AML-193 (cell line): ENCODE measurements around the gene PRR5L.

ENCODE experiments used
- DNase-seq, 2 experiments: peaks; one replicate each; lab custom pipeline; 2025; lab: John Stamatoyannopoulos, UW

PRR5L gene

DNA sequence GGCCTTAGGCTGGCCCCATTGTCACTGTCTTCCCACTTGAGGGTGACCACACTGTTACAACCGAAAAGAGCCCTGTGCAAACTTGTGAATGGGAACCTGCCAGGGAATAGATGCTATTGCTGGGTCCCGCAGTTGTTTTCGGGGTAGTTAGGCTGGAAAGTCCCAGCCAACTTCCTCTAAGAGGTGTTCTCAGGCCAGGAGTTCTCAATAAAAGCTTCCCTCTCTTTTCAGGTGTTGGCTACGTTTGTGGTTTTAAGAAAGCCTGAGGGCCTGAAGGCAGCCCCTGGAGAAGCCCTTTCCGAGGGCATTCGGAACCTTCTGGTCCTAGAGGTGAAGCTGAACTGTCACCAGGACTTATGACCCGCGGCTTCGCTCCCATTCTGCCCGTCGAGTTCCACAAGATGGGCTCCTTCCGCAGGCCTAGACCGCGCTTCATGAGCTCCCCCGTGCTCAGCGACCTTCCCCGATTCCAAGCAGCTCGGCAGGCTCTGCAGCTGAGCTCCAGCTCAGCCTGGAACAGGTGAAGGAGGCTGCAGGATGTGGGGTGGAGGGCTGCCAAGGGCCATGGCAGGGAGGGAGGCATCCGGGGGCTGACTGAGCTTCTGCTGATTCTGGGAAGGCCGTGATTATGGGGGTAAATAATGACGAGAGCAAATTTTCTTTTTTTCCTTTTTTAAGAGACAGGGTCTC lies 104.8 kb downstream of the PRR5L start:
- DNase-seq: no peak

DNA sequence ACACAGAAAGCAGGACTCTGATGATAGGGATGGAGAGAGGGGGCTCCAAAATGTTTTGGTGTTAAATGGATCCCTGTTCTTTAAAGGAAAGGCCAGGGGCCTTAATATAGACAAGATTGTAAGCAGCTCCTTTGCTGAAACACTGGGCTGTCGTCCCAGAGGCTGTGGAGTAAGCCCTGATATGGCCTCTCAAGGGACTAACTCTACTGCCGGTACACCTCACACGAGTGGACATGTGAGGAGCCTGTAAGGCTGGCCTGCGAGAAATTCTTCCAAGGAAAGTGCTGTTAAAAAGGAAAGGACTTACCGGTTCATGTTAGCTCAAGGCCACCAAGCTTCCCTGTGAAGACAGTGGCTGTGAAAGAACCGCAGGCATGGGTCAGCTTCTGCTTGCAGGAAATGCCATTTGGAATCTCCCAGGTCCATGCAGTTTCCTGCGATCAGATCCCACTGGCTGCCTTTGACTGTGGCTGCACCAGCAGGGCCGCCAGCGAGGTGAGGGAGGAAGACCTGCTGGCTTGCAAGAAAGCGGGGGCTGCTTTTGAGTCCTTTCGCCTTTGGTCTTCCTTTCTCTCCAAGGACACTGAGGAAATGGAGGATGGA lies 106.6 kb downstream of the PRR5L start:
- DNase-seq: no peak

DNA sequence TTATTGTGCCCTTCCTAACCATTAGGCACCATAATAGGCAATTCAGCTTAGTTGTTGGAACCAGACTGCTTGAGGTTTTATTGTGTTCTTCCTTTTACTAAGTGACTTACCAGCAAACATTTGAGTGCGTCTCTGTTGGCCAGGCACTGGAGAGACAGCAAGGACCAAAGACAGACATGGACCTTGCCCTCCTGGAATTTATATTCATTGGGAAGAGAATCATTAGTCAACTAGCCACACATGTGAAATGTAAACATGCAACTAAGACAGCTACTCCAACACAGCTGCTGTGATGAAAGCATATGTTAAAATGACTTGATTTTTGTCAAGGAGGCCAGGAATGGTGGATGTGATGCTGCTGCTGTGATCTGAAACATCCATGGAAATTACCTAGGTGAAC lies 107.6 kb downstream of the PRR5L start:
- DNase-seq: no peak

DNA sequence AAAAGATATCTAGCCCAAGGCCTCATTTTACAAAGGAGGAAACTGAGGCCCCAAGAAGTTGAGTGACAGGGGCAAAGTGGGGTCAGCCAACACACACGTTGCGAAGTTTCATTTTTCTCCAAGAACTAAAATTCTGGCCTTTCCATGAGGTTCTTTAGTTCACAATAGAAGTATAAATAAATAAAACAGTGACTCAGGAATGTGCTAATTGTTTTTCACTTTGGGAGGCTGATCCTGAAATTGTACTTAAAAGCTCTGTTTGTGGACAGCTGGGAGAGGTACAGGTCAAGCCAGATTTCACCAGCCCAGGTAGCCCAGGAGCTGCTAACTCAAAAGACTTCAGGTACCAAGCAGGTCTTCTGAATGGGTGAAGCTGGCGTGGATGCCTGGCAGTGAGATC lies 108.7 kb downstream of the PRR5L start:
- DNase-seq: no peak

DNA sequence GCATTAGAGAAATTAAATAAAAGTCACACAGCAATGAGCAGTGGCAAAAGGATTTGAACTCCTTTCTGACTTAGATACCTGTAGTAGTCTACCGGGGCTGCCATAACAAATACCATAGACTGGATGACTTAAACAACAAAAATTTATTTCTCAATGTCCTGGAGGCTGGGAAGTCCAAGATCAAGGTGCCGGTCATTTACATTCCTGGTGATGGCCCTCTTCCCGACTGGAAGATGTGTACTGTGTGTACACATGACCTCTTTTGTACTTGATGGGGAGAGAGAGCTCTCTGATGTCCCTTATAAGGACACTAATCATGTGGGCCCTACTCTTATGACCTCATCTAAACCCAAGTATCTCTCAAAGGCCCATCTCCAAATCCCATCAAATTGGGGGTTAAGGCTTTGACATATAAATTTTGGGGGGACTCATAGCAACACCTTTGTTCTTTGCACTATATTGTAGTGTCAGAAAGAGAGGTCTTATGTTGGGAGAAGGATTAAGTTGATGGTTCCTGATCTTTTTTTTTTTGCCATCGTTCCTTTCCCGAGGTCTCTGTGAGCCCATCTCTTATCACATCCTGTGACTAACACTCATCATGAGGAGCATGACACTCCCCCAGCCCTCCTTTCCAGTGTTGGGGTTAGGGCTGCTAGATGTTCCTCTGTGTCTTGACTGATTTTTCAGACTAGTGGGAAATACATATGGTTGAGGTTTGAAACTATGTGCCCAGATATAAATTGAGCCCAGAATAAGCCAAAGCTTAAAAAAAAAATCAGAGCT lies 109.7 kb downstream of the PRR5L start:
- no peak for DNase-seq

DNA sequence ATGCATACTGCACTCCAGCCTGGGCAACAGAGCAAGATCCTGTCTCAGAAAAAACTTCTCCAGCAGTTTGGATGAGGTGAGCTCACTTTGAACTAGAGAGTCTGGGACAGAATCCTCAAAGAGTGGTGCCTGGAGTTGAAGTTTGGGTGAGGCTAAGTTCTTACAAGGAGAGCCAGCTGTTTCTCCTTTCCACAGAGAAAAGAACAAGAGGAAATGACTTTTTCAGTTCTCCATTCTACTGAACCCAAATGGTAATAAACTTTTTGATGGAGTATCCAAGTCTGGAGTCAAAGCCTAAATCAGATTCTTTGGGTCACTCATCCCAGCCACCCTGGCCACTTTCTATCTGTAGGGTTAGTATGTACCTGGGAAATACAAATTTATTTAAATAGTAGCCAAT lies 111.3 kb downstream of the PRR5L start:
- DNase-seq: no peak

DNA sequence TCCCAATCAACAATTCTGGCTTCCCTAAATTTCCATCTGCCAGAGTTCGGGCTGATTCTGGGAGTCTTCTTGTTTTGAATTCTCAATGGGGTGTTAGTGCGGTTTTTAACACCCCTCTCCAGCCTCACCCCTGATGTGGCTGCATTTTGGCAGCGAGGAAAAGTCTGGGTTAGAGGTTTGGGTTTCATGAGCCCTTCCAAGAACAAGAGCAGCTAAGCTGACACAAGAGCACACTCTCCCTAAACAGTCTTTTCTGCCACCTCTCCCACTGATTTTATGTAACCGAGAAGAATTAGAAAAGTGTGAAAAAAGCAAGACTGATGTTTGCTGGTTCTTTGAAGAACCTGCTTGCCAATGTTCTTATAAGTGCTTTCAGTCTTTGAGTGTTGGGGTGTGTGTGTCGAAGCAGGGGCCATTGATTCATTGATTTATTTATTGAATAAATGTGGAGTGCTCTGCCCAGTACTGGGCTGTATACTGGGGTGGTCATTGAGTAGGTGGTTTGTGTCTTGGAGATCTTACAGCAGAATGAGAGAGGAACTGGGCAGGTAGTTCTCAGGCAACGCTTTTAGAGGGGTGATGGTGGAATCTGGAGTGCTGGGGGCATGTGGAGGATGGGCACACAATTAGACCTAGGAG lies 112.5 kb downstream of the PRR5L start:
- no peak for DNase-seq

DNA sequence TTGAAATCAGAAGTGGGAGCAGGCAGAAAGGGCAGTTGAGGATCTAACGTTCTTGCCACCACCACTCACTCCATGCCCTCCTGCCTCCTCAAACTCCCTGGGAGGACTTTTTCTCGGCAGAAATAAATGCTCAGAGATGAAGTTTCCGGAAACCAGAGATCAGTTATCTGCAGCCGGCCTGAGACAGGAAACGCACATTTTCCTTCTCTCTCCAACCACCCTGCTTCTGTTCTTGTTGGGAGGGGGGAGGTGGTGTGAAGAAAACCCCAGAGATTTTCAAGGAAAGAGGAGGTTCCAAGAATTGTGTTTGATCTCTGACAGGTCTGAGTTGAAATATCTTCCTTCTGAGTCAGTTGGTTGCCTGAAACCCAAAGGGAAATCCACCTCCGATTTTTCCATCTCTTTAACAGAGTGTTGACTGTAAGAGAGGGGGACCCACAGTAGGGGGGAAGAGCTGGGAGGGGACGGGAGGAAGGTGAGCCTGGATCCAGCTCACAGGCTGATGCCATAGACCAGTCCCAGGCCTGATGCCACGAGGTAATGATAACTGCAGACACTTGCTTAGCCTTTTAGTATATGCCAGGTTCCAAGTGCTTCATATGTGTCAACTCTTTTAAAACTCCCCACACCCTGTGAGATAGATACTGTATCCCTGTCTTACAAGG lies 113.2 kb downstream of the PRR5L start:
- DNase-seq: peak; percentile 57 to 74

DNA sequence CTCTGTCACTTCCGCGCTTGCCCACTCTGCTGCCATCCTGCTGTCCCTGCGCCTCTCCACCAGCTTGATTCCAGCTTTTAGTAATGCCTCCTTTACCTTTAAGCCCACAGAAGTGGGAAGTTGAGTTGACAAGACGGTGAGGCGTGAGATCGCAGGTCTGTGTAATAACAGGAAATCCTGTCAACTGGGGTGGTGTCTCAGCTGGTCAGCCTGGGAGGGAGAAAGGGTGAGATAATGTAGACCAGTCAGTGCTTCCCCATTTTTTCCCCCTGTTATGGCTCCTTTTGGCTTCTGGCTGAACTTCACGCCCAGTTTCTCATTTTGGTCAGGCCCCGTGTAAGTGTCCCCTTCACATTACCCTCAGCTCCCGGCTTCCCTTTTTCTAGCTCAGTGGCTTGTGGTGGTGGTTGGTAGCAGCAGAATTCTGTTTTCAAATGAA lies 115.1 kb downstream of the PRR5L start:
- DNase-seq: peak; percentile 97 to 98

DNA sequence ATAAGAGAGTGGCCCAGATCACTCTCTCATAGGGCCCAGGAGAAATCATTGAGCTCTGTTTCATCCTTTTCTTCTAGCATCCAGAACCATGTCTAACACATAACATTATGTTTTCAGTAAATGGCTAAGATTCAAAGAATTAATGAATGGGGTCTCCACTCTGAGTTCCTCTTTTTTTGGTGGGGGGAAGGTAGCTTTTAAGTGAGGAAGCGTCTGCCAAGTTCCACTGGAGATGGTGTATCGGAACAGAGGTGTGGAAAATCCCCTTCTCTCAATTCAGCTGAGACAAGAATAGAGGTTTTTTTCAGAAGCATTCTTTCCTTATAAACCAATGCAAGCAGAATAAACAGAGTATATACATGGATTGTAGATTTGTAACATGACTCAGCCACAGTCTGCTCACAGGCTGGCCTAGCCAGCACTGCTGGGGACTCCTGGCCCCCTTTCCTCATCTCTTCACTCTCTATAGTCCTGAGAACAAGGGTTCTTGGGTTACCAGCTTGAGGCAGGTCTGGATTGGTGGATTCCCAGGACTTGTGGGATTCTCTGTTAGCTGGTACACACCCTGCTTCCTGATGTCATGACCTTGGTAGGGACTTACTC lies 116.8 kb downstream of the PRR5L start:
- DNase-seq: no peak

DNA sequence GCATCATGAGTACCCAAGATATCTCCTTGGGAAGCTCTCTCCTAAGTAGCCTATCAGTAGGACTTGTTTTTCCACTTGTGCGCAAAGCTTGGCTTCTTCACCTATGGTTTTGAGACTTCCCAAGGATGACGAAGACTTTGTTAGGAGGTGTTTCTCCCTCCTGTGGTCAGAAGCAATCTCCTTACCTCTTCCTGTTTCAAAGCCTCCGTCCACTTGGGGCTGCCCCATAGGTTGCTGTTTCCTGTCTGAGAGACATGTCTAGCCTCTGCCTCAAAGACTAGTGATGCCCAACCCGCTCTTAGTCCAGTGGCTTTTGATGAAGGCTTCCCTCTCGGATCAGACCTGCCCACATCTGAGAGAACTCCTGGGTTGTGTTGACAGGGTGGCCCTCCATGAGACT lies 121.1 kb downstream of the PRR5L start:
- no peak for DNase-seq

DNA sequence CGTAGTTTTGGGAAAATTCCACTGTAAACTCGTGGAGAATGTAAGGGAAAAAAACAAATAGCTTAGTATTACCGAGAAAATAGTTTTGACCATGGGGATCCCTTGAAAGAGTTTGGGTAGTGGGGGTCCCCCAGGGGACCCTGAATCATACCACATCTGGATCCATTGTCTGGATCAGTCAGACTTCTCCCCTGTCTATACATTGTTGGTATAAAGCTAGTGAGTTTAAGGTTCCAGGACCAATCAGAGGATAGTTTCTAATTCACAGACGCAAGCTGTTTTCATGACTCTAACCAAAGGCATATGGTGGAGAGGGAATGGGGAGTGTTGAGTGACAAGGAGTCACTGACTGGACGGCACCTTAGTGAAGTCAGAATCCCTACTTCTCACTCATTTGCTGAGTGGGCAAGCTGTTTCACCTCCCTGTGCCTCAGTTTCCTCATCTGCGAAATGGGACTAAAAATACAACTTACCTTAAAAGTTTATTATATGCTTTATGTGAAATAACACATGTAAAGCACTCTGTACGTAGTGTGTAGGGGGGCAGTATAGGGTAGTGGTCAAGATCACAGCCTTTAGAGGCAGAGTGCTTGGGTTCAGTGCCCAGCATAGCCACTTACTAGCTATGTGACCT lies 123.8 kb downstream of the PRR5L start:
- DNase-seq: no peak

DNA sequence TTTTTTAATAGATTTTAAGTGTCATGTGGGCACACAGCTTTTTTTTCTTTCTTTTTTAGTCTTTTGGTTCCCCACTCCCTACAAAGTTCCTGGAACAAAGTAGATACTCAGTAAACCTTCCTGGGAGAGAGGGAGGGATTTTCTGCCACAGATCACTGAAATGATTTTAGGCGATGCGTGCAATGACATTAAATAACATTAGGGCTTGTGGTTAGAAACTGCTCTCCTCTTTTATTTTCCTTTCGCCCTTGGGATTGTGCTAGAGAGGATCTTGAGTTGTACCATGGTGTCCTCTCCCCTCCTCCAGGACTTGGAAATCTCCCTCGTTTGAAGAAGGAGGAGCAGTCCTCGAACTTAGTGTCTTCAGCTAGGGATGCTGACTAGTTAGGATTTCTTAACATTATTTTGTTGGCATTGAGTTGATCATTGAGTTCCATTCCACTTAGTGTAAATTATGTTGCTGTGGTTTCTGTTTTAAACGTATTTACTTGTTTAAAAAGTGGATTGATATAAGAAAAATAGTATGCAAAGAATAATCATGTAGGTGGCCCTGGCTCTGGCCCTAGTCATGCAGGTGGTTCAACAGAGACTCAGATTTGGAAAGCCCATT lies 125.6 kb downstream of the PRR5L start:
- DNase-seq: no peak

DNA sequence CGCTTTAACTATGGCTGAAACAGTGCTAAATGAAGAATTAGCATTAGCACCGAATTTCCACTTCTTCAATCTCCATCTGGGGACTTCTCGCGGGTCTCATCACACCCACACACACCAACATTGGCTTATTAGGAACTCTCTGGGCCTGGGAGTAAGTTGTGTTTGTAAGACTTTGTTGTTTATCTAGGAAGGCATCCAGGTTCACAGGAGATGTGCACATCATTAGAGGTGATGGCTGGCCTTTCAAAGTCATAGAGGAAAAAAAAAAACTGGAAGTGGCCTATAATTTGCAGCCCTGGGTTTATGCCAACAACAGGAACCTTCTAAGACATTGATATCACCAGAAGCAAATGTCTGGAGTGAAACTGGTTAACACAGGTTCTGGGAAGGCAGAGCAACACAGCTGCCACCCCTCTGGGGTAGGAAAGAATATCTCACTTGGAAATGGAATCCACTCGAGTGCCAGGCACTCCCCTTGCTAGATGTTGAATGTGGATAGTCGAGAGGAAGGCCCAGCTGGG lies 129.5 kb downstream of the PRR5L start:
- DNase-seq: no peak

DNA sequence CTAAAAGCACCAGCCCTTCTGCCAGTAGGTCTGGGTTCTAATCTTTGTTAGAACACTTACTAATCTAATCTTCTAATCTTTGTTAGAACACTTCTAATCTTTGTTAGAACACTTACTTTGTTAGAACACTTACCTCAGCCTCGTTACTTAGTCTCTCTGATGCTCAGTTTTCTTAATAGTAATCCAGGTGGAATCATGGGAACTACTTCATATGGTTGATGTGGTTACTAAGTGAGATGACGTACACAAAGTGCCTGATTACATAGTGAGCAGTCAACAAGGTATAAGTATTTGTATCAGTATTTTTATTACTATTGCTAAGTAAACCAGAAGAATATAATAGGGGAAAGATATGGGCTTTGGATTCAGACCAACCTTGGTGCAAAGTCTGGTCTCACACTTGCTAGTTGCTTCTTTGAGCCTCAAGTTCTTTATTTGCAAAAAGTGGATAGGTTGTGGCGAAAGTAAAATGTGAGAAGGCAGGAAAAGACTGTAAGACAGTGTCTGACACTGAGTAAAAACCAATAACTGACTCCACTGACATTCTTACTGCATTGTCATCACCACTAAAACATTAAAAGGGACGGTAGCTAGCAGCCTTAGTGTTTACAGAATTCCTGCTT lies 130.2 kb downstream of the PRR5L start:
- no peak for DNase-seq

DNA sequence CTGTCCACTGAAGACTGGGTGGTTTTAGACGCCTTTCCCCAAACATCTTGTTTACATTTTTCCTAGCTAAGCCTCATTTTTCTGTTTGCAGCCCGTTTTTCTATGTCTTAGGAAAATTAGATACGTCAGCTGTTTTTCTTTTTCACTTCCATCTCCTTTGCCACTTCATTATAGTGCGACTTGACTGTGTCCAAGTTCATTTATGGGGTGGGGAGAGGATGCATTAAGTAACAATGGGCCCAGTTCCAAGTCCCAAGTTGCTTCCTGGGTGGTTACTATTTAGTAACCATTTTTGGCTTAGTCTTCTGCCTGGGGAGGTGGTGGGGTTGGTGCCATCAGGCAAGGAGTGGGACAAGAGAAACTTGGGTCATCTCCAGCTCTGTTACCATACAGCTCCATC lies 131.0 kb downstream of the PRR5L start:
- peak; percentile 53 to 55 for DNase-seq

DNA sequence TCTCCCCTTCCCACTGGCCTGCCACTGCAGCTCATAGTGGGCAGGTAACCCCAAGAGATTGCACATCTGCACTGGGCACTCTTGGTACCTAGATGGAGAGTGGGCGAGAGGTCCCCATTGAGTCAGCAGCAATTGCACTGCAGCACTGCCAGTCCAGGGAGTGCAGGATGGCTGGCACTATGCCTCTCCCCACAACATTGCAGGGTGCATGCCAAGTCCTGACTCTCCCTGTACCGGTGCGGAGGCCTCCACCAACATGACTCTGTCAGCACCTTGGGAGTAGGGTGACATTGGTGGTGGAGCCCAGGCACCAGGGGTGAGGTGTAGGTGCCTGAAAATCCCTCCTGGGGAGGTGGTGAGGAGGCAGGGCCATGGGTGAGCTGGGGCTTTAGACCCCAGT lies 131.8 kb downstream of the PRR5L start:
- no peak for DNase-seq

DNA sequence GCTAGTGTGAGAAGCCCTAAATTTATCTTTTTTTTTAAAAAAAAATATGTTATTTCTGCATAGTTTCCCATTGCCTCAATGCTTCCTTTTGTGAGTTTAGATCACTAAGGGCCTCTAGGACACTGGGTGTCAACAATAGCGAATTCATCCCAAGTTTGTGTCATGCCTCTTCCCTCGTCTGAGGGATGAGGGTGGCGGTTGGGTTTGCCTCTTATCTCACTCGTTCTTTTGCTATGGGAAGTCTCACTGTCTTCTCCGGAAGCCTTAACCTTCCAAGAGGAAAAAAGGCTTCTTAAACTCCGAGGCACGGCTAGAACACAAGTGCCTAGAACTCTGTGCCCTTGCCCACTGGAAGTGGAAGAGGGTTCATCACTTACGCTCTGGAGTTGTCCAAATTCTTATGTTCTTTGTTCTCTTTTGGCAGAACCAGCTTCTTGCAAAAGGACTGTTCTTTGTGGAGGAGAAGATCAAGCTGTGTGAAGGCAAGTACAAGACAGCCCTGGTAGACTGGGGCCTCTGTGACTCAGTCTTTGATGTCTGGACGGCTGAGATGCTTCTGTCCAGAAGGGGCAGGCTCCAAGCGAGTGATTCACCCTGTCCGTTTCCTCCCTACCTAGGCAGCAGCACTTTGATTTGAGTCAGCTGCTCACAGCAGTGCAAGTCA lies 135.5 kb downstream of the PRR5L start:
- DNase-seq: no peak

DNA sequence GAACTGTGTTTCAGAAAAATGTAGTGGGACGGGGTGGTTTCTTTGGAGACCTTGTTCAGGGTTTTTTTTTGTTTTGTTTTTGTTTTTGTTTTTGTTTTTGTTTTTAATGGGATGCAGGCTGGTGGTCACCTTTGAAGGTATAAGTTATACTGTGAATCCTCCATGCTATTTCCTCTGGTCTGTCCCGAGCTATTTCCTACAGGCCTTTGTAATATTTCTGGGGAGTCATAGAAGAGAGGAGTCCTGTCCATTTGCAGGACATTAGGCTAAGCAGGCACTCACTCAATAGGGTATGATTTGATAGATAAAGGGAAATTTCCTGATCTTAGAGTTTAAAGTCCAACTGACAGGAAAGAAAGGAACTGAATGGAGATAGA lies 136.0 kb downstream of the PRR5L start:
- DNase-seq: no peak

DNA sequence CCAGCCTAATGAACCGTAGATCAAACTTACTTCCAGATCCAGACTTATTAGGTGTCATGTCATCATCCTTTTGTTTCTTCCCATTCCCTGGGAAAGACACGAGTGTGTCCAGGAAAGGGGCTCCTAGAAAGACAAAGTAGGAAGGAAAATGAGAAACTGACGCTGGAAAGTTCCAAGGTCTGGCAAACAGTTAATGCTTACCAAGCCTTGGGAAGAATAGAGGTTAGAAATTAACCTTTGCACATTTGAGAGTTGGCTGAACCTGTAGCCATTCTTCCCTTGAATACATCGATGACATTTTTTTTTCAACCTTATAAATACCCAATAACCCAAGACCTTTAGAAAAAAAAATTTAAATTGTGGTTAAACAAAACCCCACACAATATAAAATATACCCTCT lies 136.7 kb downstream of the PRR5L start:
- DNase-seq: no peak
